Stimulated activated CD4-positive, alpha-beta T cell treated with anti-CD3 and anti-CD28 coated beads, TNF-alpha, amount 100 ng/mL, for 48 hours (primary cell): ENCODE data around the gene TNP2.
"Not testable (repeated sequence)": the region's sequence is repeated elsewhere in the genome, so short reads cannot be mapped to it uniquely, and the experiment has no call there.

Experiments used
- DNase-seq, 3 donors: peaks; one replicate each; pipeline ENCODE4 v3.0.0-alpha.2; 2020; ENCODE audit warnings: low read depth in 3 of 3

Gene TNP2

DNA sequence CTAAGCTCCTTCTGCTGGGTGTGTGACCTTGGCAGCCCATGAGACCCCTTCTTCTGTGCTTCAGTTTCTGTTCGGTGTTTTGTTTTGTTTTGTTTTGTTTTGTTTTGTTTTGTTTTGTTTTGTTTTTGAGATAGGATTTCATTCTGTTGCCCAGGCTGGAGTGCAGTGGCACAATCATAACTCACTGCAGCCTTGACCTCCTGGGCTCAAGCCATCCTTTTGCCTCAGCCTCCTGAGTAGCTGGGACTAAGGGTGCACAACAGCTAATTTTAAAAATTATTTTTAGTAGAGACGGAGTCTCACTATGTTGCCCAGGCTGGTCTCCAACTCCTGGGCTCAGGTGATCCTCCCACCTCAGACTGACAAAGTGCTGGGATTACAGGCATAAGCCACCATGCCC, 48.6 kb downstream of the TNP2 start:
- not testable (repeated sequence) for DNase-seq

GRCh38 chr16:11219178-11219577, 49.9 kb downstream of the TNP2 start:
- no peak for DNase-seq

DNA sequence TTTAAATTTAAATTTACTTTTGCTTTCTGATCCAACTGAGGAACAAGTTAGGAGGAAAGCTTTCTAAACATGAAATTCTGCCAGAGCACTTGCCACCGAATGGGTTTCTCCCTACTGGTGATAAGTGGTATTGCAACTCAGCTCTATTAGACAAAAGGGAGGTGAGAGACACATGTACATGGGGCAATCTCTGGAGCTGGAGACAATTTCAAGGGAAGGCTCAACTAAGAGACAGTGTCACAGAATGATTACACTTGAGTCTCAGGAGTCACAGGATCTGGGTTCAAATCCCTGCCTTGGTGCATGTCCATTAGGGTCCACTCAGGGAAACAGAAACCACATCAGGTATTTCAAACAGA, 50.5 kb downstream of the TNP2 start:
- DNase-seq = no peak
